HepG2 (cell line): Measurements from ENCODE around the gene CLASP1. TPM values are rescaled to one million over a fixed set of nuclear protein-coding genes. Genes with fewer than 3 reads are reported as not detected.

Experiments
- CBX5 ChIP-seq: sonication (generic); formaldehyde crosslinking; IDR thresholded peaks from 2 replicates; pipeline ENCODE4 v1.4.0; 2020; ENCODE audit warnings: missing genetic modification reagents, borderline replicate concordance
- CCAR2 ChIP-seq: fragments of 200-400 bp; formaldehyde crosslinking; optimal IDR thresholded peaks from 2 replicates; pipeline ENCODE3; 2018; ENCODE audit warnings: low read depth, mild to moderate bottlenecking, low read length, moderate library complexity
- FOXA3 ChIP-seq: IDR thresholded peaks from 2 replicates; pipeline ENCODE4 v1.6.1; 2016; ENCODE audit warnings: missing genetic modification reagents, missing compliant biosample characterization
- HBP1 ChIP-seq: IDR thresholded peaks from 2 replicates; pipeline ENCODE4 v1.6.1; 2016; ENCODE audit warnings: low read depth, control low read depth
- HES4 ChIP-seq: sonication (generic); formaldehyde crosslinking; IDR thresholded peaks from 2 replicates; pipeline ENCODE4 v1.9.0; 2021; ENCODE audit warnings: mild to moderate bottlenecking, missing genetic modification reagents, borderline replicate concordance
- IKZF1 ChIP-seq: fragments of 450-650 bp; IDR thresholded peaks from 2 replicates; pipeline ENCODE4 v1.7.1; 2016
- JDP2 ChIP-seq: sonication (generic); formaldehyde crosslinking; IDR thresholded peaks from 2 replicates; pipeline ENCODE4 v1.8.1; 2022; ENCODE audit warnings: missing genetic modification reagents, borderline replicate concordance
- KDM6A ChIP-seq: IDR thresholded peaks from 2 replicates; pipeline ENCODE4 v1.6.1; 2016; ENCODE audit warnings: low read depth
- KLF11 ChIP-seq: IDR thresholded peaks from 2 replicates; pipeline ENCODE4 v1.6.1; 2016; ENCODE audit warnings: missing compliant biosample characterization
- KMT2B ChIP-seq: IDR thresholded peaks from 2 replicates; pipeline ENCODE4 v1.6.1; 2016; ENCODE audit warnings: missing genetic modification reagents, missing compliant biosample characterization
- NFYB ChIP-seq: sonication (generic); formaldehyde crosslinking; IDR thresholded peaks from 2 replicates; pipeline ENCODE4 v1.4.0; 2020; ENCODE audit warnings: missing genetic modification reagents
- PHF20 ChIP-seq: sonication (generic); formaldehyde crosslinking; IDR thresholded peaks from 2 replicates; pipeline ENCODE4 v1.5.0; 2020; ENCODE audit warnings: mild to moderate bottlenecking, missing genetic modification reagents
- RBFOX2 ChIP-seq: fragments of 200-400 bp; formaldehyde crosslinking; IDR thresholded peaks from 2 replicates; pipeline ENCODE4 v1.6.1; 2017; ENCODE audit warnings: low read depth, mild to moderate bottlenecking, low read length
- SALL2 ChIP-seq: sonication (generic); formaldehyde crosslinking; IDR thresholded peaks from 2 replicates; pipeline ENCODE4 v1.8.1; 2023; ENCODE audit warnings: mild to moderate bottlenecking, missing genetic modification reagents, inconsistent platforms
- SP2 ChIP-seq: sonication (generic); formaldehyde crosslinking; IDR thresholded peaks from 2 replicates; pipeline ENCODE4 v1.5.1; 2020; ENCODE audit warnings: mild to moderate bottlenecking, missing genetic modification reagents
- STAT5B ChIP-seq: sonication (generic); formaldehyde crosslinking; IDR thresholded peaks from 2 replicates; pipeline ENCODE4 v1.4.0; 2020; ENCODE audit warnings: missing genetic modification reagents
- TAF1 ChIP-seq: sonication (generic); formaldehyde crosslinking; IDR thresholded peaks from 2 replicates; pipeline ENCODE4 v1.4.0; 2020; ENCODE audit warnings: missing genetic modification reagents
- TEAD3 ChIP-seq: optimal IDR thresholded peaks from 2 replicates; pipeline ENCODE3; 2016; ENCODE audit warnings: borderline replicate concordance
- ZBTB20 ChIP-seq: sonication (generic); formaldehyde crosslinking; IDR thresholded peaks from 2 replicates; pipeline ENCODE4 v1.8.1; 2023; ENCODE audit warnings: missing genetic modification reagents, low read depth, mild to moderate bottlenecking, borderline replicate concordance
- ZBTB7A ChIP-seq: sonication (generic); formaldehyde crosslinking; IDR thresholded peaks from 2 replicates; pipeline ENCODE4 v1.8.0; 2022; ENCODE audit warnings: mild to moderate bottlenecking, missing genetic modification reagents
- ZBTB8A ChIP-seq: sonication (generic); formaldehyde crosslinking; IDR thresholded peaks from 2 replicates; pipeline ENCODE4 v1.4.0; 2020; ENCODE audit warnings: mild to moderate bottlenecking, low read depth, missing genetic modification reagents, borderline replicate concordance
- ZFP90 ChIP-seq: sonication (generic); formaldehyde crosslinking; IDR thresholded peaks from 2 replicates; pipeline ENCODE4 v1.8.0; 2022; ENCODE audit warnings: missing genetic modification reagents, mild to moderate bottlenecking, inconsistent platforms, borderline replicate concordance
- ZFYVE20 ChIP-seq: sonication (generic); formaldehyde crosslinking; IDR thresholded peaks from 2 replicates; pipeline ENCODE4 v1.8.0; 2023; ENCODE audit warnings: low read depth, mild to moderate bottlenecking, moderate library complexity, missing genetic modification reagents, borderline replicate concordance
- ZMAT3 ChIP-seq: sonication (generic); formaldehyde crosslinking; conservative IDR thresholded peaks from 2 replicates; pipeline ENCODE4 v1.7.0; 2021; ENCODE audit warnings: missing genetic modification reagents
- ZNF180 ChIP-seq: sonication (generic); formaldehyde crosslinking; IDR thresholded peaks from 2 replicates; pipeline ENCODE4 v1.4.0; 2020; ENCODE audit warnings: low read depth, missing genetic modification reagents, borderline replicate concordance
- ZNF432 ChIP-seq: sonication (generic); formaldehyde crosslinking; IDR thresholded peaks from 2 replicates; pipeline ENCODE4 v1.5.0; 2020; ENCODE audit warnings: missing genetic modification reagents, mild to moderate bottlenecking, borderline replicate concordance
- ZNF550 ChIP-seq: sonication (generic); formaldehyde crosslinking; IDR thresholded peaks from 2 replicates; pipeline ENCODE4 v1.4.0; 2020; ENCODE audit warnings: mild to moderate bottlenecking, missing genetic modification reagents, borderline replicate concordance
- ZNF660 ChIP-seq: sonication (generic); formaldehyde crosslinking; IDR thresholded peaks from 2 replicates; pipeline ENCODE4 v1.5.1; 2020; ENCODE audit warnings: mild to moderate bottlenecking, low read depth, missing genetic modification reagents, borderline replicate concordance
- ZNF776 ChIP-seq: sonication (generic); formaldehyde crosslinking; IDR thresholded peaks from 2 replicates; pipeline ENCODE4 v1.4.0; 2020; ENCODE audit warnings: mild to moderate bottlenecking, missing genetic modification reagents
- polyA plus RNA-seq, 8 experiments: library from polyadenylated mRNA; depleted of rRNA in 3 of 8; stranded (reverse) in 7 of 8; unstranded in 1 of 8; fragments of >200 nt; fragmentation: Illumina TruSeq in 4 of 8; extraction: Trizol in 4 of 8; gene quantifications; 2 replicates each; pipeline versions ENCODE4 v1.2.1 to v1.2.3, GENCODE V29; 2011 to 2016; ENCODE audit warnings: low read depth in 4 of 8, missing spikeins in 1 of 8, mixed read lengths in 1 of 8; ENCODE audit not compliant: insufficient read depth in 1 of 8
- total RNA-seq, 5 experiments: library from RNA; depleted of rRNA; stranded (reverse); fragments of >200 nt; fragmentation: Illumina TruSeq; extraction: Trizol; gene quantifications; 2 replicates each; pipeline ENCODE4 v1.2.3, GENCODE V29; 2016; ENCODE audit warnings: low read depth in 1 of 5
- TF ChIP-seq, protein P1 (sequence below): sonication (generic); formaldehyde crosslinking; IDR thresholded peaks from 2 replicates; pipeline ENCODE4 v1.9.0; 2021; ENCODE audit warnings: missing genetic modification reagents, borderline replicate concordance
- TF ChIP-seq, protein P2 (sequence below): IDR thresholded peaks from 2 replicates; pipeline ENCODE4 v1.6.1; 2016

The CLASP1 gene
- total and polyA plus RNA-seq, 2 of the 13 experiments (the other 11 are each of a cell fraction or from before 2014, with no cell fraction given), result 11.7 to 47.9 TPM

DNA sequence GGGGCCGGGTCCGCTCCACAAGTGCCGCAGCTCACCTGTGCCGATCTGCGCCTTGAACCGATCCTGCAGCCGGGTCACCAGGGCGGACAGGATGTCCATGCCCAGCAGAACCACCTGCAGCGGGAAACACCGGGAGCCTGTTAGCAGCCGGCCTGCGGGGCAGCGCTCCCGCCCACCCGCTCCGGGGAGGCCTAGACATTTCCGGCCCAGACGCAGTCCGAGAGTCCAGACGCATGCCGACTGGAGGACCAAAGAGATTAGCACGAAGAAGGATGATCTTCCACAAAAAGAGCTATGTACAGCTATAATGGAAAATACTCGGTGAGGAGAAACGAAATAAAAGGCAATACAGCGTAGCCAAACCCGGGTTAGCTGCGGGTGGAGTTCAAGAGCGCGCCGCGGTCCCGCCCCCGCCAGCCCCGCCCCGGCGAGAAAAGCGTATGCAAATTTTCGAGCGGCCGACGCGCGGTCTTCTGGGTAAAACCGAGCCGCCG, 119.0 kb downstream of the CLASP1 start (continued):
- no peak for TF ChIP-seq KLF11
- TF ChIP-seq JDP2 (CRISPR knock-in tag), result no peak
- no peak for TF ChIP-seq KDM6A (CRISPR knock-in tag)
- no peak; the same call in 1 of the 2 replicates for TF ChIP-seq HES4 (CRISPR knock-in tag)
- no peak for TF ChIP-seq CCAR2
- TF ChIP-seq, protein P1, sequence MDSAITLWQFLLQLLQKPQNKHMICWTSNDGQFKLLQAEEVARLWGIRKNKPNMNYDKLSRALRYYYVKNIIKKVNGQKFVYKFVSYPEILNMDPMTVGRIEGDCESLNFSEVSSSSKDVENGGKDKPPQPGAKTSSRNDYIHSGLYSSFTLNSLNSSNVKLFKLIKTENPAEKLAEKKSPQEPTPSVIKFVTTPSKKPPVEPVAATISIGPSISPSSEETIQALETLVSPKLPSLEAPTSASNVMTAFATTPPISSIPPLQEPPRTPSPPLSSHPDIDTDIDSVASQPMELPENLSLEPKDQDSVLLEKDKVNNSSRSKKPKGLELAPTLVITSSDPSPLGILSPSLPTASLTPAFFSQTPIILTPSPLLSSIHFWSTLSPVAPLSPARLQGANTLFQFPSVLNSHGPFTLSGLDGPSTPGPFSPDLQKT, result no peak; the same call in 1 of the 2 replicates
- TF ChIP-seq HBP1 (CRISPR knock-in tag), result 0 out of 2 replicates have a peak, but pooled peaks have one; percentile 45
- no peak for TF ChIP-seq ZMAT3 (CRISPR knock-in tag)
- 0 out of 2 replicates have a peak, but pooled peaks have one; percentile 45 for TF ChIP-seq RBFOX2
- TF ChIP-seq ZBTB20 (CRISPR knock-in tag), result peak; percentile 16; the same call in 1 of the 2 replicates
- peak; percentile 46 for TF ChIP-seq SP2 (CRISPR knock-in tag)
- no peak; the same call in 1 of the 2 replicates for TF ChIP-seq PHF20 (CRISPR knock-in tag)
- TF ChIP-seq ZNF776 (CRISPR knock-in tag), result peak; percentile 78; the same call in 1 of the 2 replicates
- no peak for TF ChIP-seq ZNF180 (CRISPR knock-in tag)
- no peak for TF ChIP-seq ZBTB8A
- no peak for TF ChIP-seq ZFP90
- peak; percentile 38; the same call in 1 of the 2 replicates for TF ChIP-seq SALL2 (CRISPR knock-in tag)
- TF ChIP-seq, protein P2, sequence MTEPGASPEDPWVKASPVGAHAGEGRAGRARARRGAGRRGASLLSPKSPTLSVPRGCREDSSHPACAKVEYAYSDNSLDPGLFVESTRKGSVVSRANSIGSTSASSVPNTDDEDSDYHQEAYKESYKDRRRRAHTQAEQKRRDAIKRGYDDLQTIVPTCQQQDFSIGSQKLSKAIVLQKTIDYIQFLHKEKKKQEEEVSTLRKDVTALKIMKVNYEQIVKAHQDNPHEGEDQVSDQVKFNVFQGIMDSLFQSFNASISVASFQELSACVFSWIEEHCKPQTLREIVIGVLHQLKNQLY, result no peak
- TF ChIP-seq NFYB (CRISPR knock-in tag), result peak; percentile 45; the same call in 1 of the 2 replicates
- TF ChIP-seq ZNF660 (CRISPR knock-in tag), result no peak
- TF ChIP-seq ZFYVE20 (CRISPR knock-in tag), result no peak
- TF ChIP-seq KMT2B (CRISPR knock-in tag), result peak; percentile 82; the same call in 1 of the 2 replicates
- no peak for TF ChIP-seq IKZF1
- TF ChIP-seq CBX5 (CRISPR knock-in tag), result peak; percentile 61; the same call in 1 of the 2 replicates
- TF ChIP-seq TEAD3 (CRISPR knock-in tag), result peak; percentile 60
- peak; percentile 72 for TF ChIP-seq TAF1
- TF ChIP-seq STAT5B, result no peak
- no peak for TF ChIP-seq ZNF432
- TF ChIP-seq ZBTB7A (CRISPR knock-in tag), result peak; percentile 74; the same call in 1 of the 2 replicates
- TF ChIP-seq ZNF550 (CRISPR knock-in tag), result no peak
- TF ChIP-seq FOXA3 (CRISPR knock-in tag), result no peak
